Upper lobe of left lung (tissue), 6 donors: ENCODE measurements around the gene RAP1A. TPM values are rescaled to one million over a fixed set of nuclear protein-coding genes. Genes with fewer than 3 reads are reported as not detected.

Experiments used
- ATAC-seq, 2 donors: fragments of 200-7000 bp; cut with Tn5 transposase; one replicate each; pipeline ENCODE4 v1.9.1; 2022; ENCODE audit warnings: mild to moderate bottlenecking in 2 of 2, moderate library complexity in 2 of 2; ENCODE audit not compliant: low FRiP score in 2 of 2
- DNase-seq, 2 donors: peaks; one replicate each; pipeline ENCODE4 v3.0.0-alpha.2; 2019 to 2020
- H3K27ac ChIP-seq, 4 donors: fragments of 200-600 bp; sonication (generic); one replicate each; pipeline ENCODE4 v1.5.1; 2016 to 2019
- H3K27me3 ChIP-seq, 4 donors: fragments of 200-600 bp; sonication (generic); one replicate each; pipeline ENCODE4 v1.5.1; 2017 to 2019
- H3K36me3 ChIP-seq, 4 donors: fragments of 200-600 bp; sonication (generic); one replicate each; pipeline ENCODE4 v1.5.1; 2016 to 2019
- H3K4me1 ChIP-seq, 4 donors: fragments of 200-600 bp; sonication (generic); one replicate each; pipeline ENCODE4 v1.5.1; 2018 to 2019
- H3K4me3 ChIP-seq, 4 donors: fragments of 200-600 bp; sonication (generic); one replicate each; pipeline ENCODE4 v1.5.1; 2017 to 2019; ENCODE audit warnings: mild to moderate bottlenecking in 2 of 4, moderate library complexity in 1 of 4
- H3K9me3 ChIP-seq, 4 donors: fragments of 200-600 bp; sonication (generic); one replicate each; pipeline ENCODE4 v1.5.1; 2018 to 2019
- CTCF ChIP-seq, 6 experiments: fragments of 450-650 bp in 4 of 6; fragments of 200-600 bp in 2 of 6; sonication (generic) in 2 of 6; IDR thresholded peaks; one replicate each; pipeline ENCODE4 v1.5.1; 2016 to 2019; ENCODE audit warnings: antibody characterized with exemption in 6 of 6
- EP300 ChIP-seq, 4 donors: sonication (generic); formaldehyde crosslinking; IDR thresholded peaks; one replicate each; pipeline ENCODE4 v1.5.1; 2017; ENCODE audit warnings: antibody characterized with exemption in 4 of 4, control low read depth in 2 of 4
- POLR2A ChIP-seq, 4 donors: fragments of 450-650 bp; IDR thresholded peaks; one replicate each; pipeline ENCODE4 v1.5.1; 2016 to 2017; ENCODE audit warnings: antibody characterized with exemption in 4 of 4, mild to moderate bottlenecking in 2 of 4
- POLR2AphosphoS5 ChIP-seq, 2 donors: sonication (generic); formaldehyde crosslinking; IDR thresholded peaks; one replicate each; pipeline ENCODE4 v1.5.1; 2017; ENCODE audit warnings: antibody characterized with exemption in 2 of 2
- WGBS, 2 donors: methylation state at CpG; one replicate each; pipeline ENCODE4 v1.1.5; 2017 to 2018; 5-methylcytosine and 5-hydroxymethylcytosine counted together
- total RNA-seq, 6 donors: library from RNA; depleted of rRNA in 4 of 6; stranded (reverse); fragments of >200 nt in 4 of 6; gene quantifications; one replicate each; pipeline versions ENCODE4 v1.1.0 to v1.2.1, GENCODE V29; 2016 to 2021
- donor health status: DM: no; HTN: no; CAD: no; lungs with moderate emphysema.
- donor health status: DM: no; HTN: yes; CAD: no; lungs with severe emphysema.

Gene RAP1A
- total RNA-seq, 6 donors from 2014 or later, result 16.8 to 115 (median 82.6) TPM

GRCh38 chr1:111618081-111618480 is 1.5 kb upstream of the RAP1A start:
- DNase-seq (no peak), ATAC-seq (no peak)
- Histone ChIP-seq H3K27me3 (no peaks in the 10 kb centered on the region), H3K4me1 (peaks cover 36 to 43% (median 40%) of the 10 kb centered on the region in 4 donors), H3K27ac (no peak overlapping the region), H3K36me3 (no peaks in the 10 kb centered on the region), H3K4me3 (no peak overlapping the region), H3K9me3 (no peaks in the 10 kb centered on the region)
- no peak for TF ChIP-seq CTCF (IDR thresholded peaks at IDR 0.05)
- no peak for TF ChIP-seq POLR2A (IDR thresholded peaks at IDR 0.05)
- no peak for TF ChIP-seq POLR2AphosphoS5 (IDR thresholded peaks at IDR 0.05)
- no peak for TF ChIP-seq EP300 (IDR thresholded peaks at IDR 0.05)
- WGBS, 2 donors, result 65 to 87% methylated on average over 2 of the region's 2 CpGs

GRCh38 chr1:111618961-111619634 is 491 bp upstream of the RAP1A start:
- TF ChIP-seq POLR2AphosphoS5 (IDR thresholded peaks at IDR 0.05) (no peak), POLR2A (IDR thresholded peaks at IDR 0.05) (no peak), CTCF (IDR thresholded peaks at IDR 0.05) (no peak), EP300 (IDR thresholded peaks at IDR 0.05) (no peak)
- ATAC-seq (no peak), DNase-seq (no peak)
- peak overlapping the region; percentile 98 to 99 (median 98) for H3K27ac ChIP-seq
- H3K9me3 ChIP-seq, result no peaks in the 10 kb centered on the region
- H3K4me3 ChIP-seq, result peak overlapping the region in 3 of 4 donors; percentile 76 to 87 (median 77)
- 52 to 56% methylated on average over 19 of the region's 19 CpGs for WGBS, 2 donors
- no peaks in the 10 kb centered on the region for H3K27me3 ChIP-seq
- no peaks in the 10 kb centered on the region for H3K36me3 ChIP-seq
- H3K4me1 ChIP-seq, result peaks cover 37 to 48% (median 47%) of the 10 kb centered on the region in 4 donors

- Histone ChIP-seq H3K27me3 (no peaks in the 10 kb centered on the region), H3K4me3 (peak overlapping the region; percentile 76 to 87 (median 78)), H3K27ac (peak overlapping the region; percentile 98 to 99 (median 98)), H3K36me3 (no peaks in the 10 kb centered on the region), H3K4me1 (peaks cover 50 to 61% (median 58%) of the 10 kb centered on the region in 4 donors), H3K9me3 (no peaks in the 10 kb centered on the region)
- WGBS, 2 donors, result 0% methylated on average over 12 of the region's 12 CpGs
- peak in 1 of 2 donors; percentile 11 for ATAC-seq
- DNase-seq, result no peak
- TF ChIP-seq POLR2AphosphoS5 (IDR thresholded peaks at IDR 0.05), result no peak
- no peak for TF ChIP-seq CTCF (IDR thresholded peaks at IDR 0.05)
- TF ChIP-seq EP300 (IDR thresholded peaks at IDR 0.05), result no peak
- TF ChIP-seq POLR2A (IDR thresholded peaks at IDR 0.05), result no peak
These were observed 917 bp downstream of the RAP1A start for GRCh38 chr1:111620441-111620971.

GRCh38 chr1:111621050-111621449 is 1.5 kb downstream of the RAP1A start:
- WGBS, 2 donors, result 50 to 51% methylated on average over 4 of the region's 4 CpGs

More at GRCh38 chr1:111621050-111621449, 1.5 kb downstream of the RAP1A start:
- H3K27me3 ChIP-seq, result no peaks in the 10 kb centered on the region
- TF ChIP-seq POLR2A (IDR thresholded peaks at IDR 0.05), result no peak
- no peak for TF ChIP-seq CTCF (IDR thresholded peaks at IDR 0.05)
- no peak for TF ChIP-seq POLR2AphosphoS5 (IDR thresholded peaks at IDR 0.05)
- TF ChIP-seq EP300 (IDR thresholded peaks at IDR 0.05), result no peak
- H3K4me1 ChIP-seq, result peaks cover 50 to 65% (median 60%) of the 10 kb centered on the region in 4 donors
- no peak for DNase-seq
- no peaks in the 10 kb centered on the region for H3K36me3 ChIP-seq
- no peaks in the 10 kb centered on the region for H3K9me3 ChIP-seq
- no peak for ATAC-seq
- H3K4me3 ChIP-seq, result peak overlapping the region in 3 of 4 donors; percentile 76 to 87 (median 77)
- peak overlapping the region; percentile 98 to 99 (median 98) for H3K27ac ChIP-seq
